KG1 (cell line): ENCODE data around the gene OSTC.

Experiments used
- DNase-seq: peaks from one replicate; lab custom pipeline; 2025; lab: John Stamatoyannopoulos, UW

Gene OSTC

GRCh38 chr4:108716340-108716739 is 65.9 kb downstream of the OSTC start:
- no peak for DNase-seq

GRCh38 chr4:108717386-108717785 is 67.0 kb downstream of the OSTC start:
- DNase-seq = no peak
